A549 (cell line): Measurements from ENCODE around the gene ADGRG3. TPM values are rescaled to one million over a fixed set of nuclear protein-coding genes. Genes with fewer than 3 reads are reported as not detected.

ENCODE experiments used
- ATAC-seq, 2 experiments: fragments of 200-7000 bp in 1 of 2; fragments of >200 bp in 1 of 2; cut with Nextera tagmentation in 1 of 2; cut with Tn5 transposase in 1 of 2; 3 replicates each; pipeline versions ENCODE4 v1.8.0 to v1.9.1; 2018 to 2020; ENCODE audit warnings: mild to moderate bottlenecking in 1 of 2, moderate library complexity in 1 of 2
- CTCF ChIA-PET: fragments of 300-600 bp; sonication (Branson Sonifier 250); formaldehyde crosslinking; extraction: SDS; loops from one replicate; lab custom pipeline; 2021; ENCODE audit warnings: antibody characterized with exemption, inconsistent platforms; lab: Yijun Ruan, JAX
- POLR2A ChIA-PET: fragments of 350-600 bp; formaldehyde crosslinking; extraction: SDS; loops from one replicate; lab custom pipeline; 2021; ENCODE audit warnings: antibody characterized with exemption, inconsistent platforms; lab: Yijun Ruan, JAX
- DNase-seq, 2 experiments: peaks; one replicate each; pipeline versions ENCODE4 v3.0.0 to v3.0.0-alpha.2; 2011 to 2016; ENCODE audit warnings: low read depth in 1 of 2, low spot score in 1 of 2
- FAIRE-seq: peaks from 2 replicates; lab custom pipeline; 2011; peaks lifted over from hg19 to GRCh38; lab: Jason Lieb, UNC
- H3K27ac ChIP-seq, 2 experiments: fragments of >200 bp; sonication (Bioruptor Twin); formaldehyde crosslinking; 3 replicates each; pipeline ENCODE4 v1.5.1; 2016 to 2017
- H3K4me1 ChIP-seq: fragments of >200 bp; sonication (Bioruptor Twin); formaldehyde crosslinking; 3 replicates; pipeline ENCODE4 v1.6.1; 2016
- H3K4me2 ChIP-seq: fragments of >200 bp; sonication (Bioruptor Twin); formaldehyde crosslinking; 3 replicates; pipeline ENCODE4 v1.6.1; 2016
- H3K4me3 ChIP-seq: fragments of >200 bp; sonication (Bioruptor Twin); formaldehyde crosslinking; 3 replicates; pipeline ENCODE4 v1.5.1; 2016
- H3K9me3 ChIP-seq: fragments of >200 bp; sonication (Bioruptor Twin); formaldehyde crosslinking; 3 replicates; pipeline ENCODE4 v1.6.1; 2016
- BHLHE40 ChIP-seq: IDR thresholded peaks from 2 replicates; pipeline ENCODE4 v1.6.1; 2012; ENCODE audit warnings: low read depth, low read length, inconsistent platforms
- CEBPB ChIP-seq, 2 experiments: fragments of >200 bp in 1 of 2; sonication (Bioruptor Twin) in 1 of 2; formaldehyde crosslinking in 1 of 2; IDR thresholded peaks; 2 replicates each; pipeline ENCODE4 v1.6.1; 2012 to 2016
- CHD2 ChIP-seq: fragments of 150-350 bp; IDR thresholded peaks from 2 replicates; pipeline ENCODE4 v1.6.1; 2014; ENCODE audit warnings: low read length; ENCODE audit not compliant: partially characterized antibody
- CHD4 ChIP-seq: fragments of 200-600 bp; sonication (generic); IDR thresholded peaks from 2 replicates; pipeline ENCODE4 v1.6.1; 2016; ENCODE audit warnings: antibody characterized with exemption, mild to moderate bottlenecking, borderline replicate concordance
- EHF ChIP-seq: fragments of 250-450 bp; sonication (Bioruptor Pico); IDR thresholded peaks from 2 replicates; pipeline ENCODE4 v1.5.0; 2020; ENCODE audit warnings: mild to moderate bottlenecking
- EHMT2 ChIP-seq: fragments of 200-600 bp; sonication (generic); IDR thresholded peaks from 2 replicates; pipeline ENCODE4 v1.6.1; 2016; ENCODE audit warnings: antibody characterized with exemption, low read depth, mild to moderate bottlenecking, moderate library complexity
- EP300 ChIP-seq, 2 experiments: fragments of >200 bp; sonication (Bioruptor Twin); formaldehyde crosslinking; IDR thresholded peaks; 2 replicates in 1 of 2; 3 replicates in 1 of 2; pipeline ENCODE4 v1.6.1; 2016 to 2017
- ESRRA ChIP-seq: fragments of 150-350 bp; IDR thresholded peaks from 2 replicates; pipeline ENCODE4 v1.6.1; 2014; ENCODE audit warnings: mild to moderate bottlenecking, low read length, borderline replicate concordance
- FOSL2 ChIP-seq, 2 experiments: fragments of 450-650 bp in 1 of 2; fragments of >200 bp in 1 of 2; sonication (Bioruptor Twin) in 1 of 2; formaldehyde crosslinking; IDR thresholded peaks; 2 replicates each; pipeline versions ENCODE4 v1.5.0 to v1.6.1; 2016 to 2020; ENCODE audit warnings: mild to moderate bottlenecking in 1 of 2, moderate library complexity in 1 of 2
- GATA3 ChIP-seq: IDR thresholded peaks from 2 replicates; pipeline ENCODE4 v1.6.1; 2012; ENCODE audit warnings: borderline replicate concordance
- HDAC2 ChIP-seq: fragments of 200-600 bp; sonication (generic); IDR thresholded peaks from 2 replicates; pipeline ENCODE4 v1.6.1; 2016
- HOXB13 ChIP-seq: fragments of 250-450 bp; sonication (Bioruptor Pico); IDR thresholded peaks from 2 replicates; pipeline ENCODE4 v1.5.0; 2020; ENCODE audit warnings: low read depth, mild to moderate bottlenecking, moderate library complexity
- HOXB5 ChIP-seq: fragments of 250-450 bp; sonication (Bioruptor Pico); IDR thresholded peaks from 2 replicates; pipeline ENCODE4 v1.5.0; 2020; ENCODE audit warnings: mild to moderate bottlenecking, moderate library complexity
- JUN ChIP-seq, 2 experiments: fragments of >200 bp; sonication (Bioruptor Twin); formaldehyde crosslinking; IDR thresholded peaks; 2 replicates in 1 of 2; 3 replicates in 1 of 2; pipeline ENCODE4 v1.6.1; 2016 to 2017
- JUNB ChIP-seq: fragments of >200 bp; sonication (Bioruptor Twin); formaldehyde crosslinking; IDR thresholded peaks from 2 replicates; pipeline ENCODE4 v1.6.1; 2016
- KDM1A ChIP-seq: fragments of 200-600 bp; sonication (generic); IDR thresholded peaks from 2 replicates; pipeline ENCODE4 v1.6.1; 2016; ENCODE audit warnings: low read depth, mild to moderate bottlenecking
- MYC ChIP-seq: IDR thresholded peaks from 2 replicates; pipeline ENCODE4 v1.6.1; 2012; ENCODE audit warnings: mild to moderate bottlenecking, inconsistent platforms, low read length, improper control_type of control experiment, borderline replicate concordance
- NFE2L2 ChIP-seq: fragments of 150-350 bp; conservative IDR thresholded peaks from 2 replicates; pipeline ENCODE4 v1.6.1; 2014; ENCODE audit warnings: low read length
- RAD21 ChIP-seq, 2 experiments: fragments of >200 bp in 1 of 2; sonication (Bioruptor Twin) in 1 of 2; formaldehyde crosslinking in 1 of 2; IDR thresholded peaks in 1 of 2; conservative IDR thresholded peaks in 1 of 2; 2 replicates in 1 of 2; 3 replicates in 1 of 2; pipeline ENCODE4 v1.6.1; 2012 to 2018; ENCODE audit warnings: inconsistent platforms in 1 of 2
- RCOR1 ChIP-seq: fragments of 150-350 bp; IDR thresholded peaks from 2 replicates; pipeline ENCODE4 v1.6.1; 2014; ENCODE audit warnings: antibody characterized with exemption, low read length, low read depth
- RFX5 ChIP-seq: fragments of 450-650 bp; IDR thresholded peaks from 2 replicates; pipeline ENCODE4 v1.7.1; 2014; ENCODE audit warnings: antibody characterized with exemption, mild to moderate bottlenecking, moderate library complexity
- TFCP2L1 ChIP-seq: fragments of 250-450 bp; sonication (Bioruptor Pico); IDR thresholded peaks from 2 replicates; pipeline ENCODE4 v1.5.0; 2021; ENCODE audit warnings: mild to moderate bottlenecking
- ZFP36 ChIP-seq: fragments of 450-650 bp; IDR thresholded peaks from 2 replicates; pipeline ENCODE4 v1.6.1; 2014; ENCODE audit warnings: borderline replicate concordance; ENCODE audit not compliant: partially characterized antibody
- ZSCAN20 ChIP-seq: fragments of 250-450 bp; sonication (Bioruptor Pico); IDR thresholded peaks from 2 replicates; pipeline ENCODE4 v1.8.0; 2022; ENCODE audit warnings: mild to moderate bottlenecking, moderate library complexity
- WGBS: methylation state at CpG from one replicate; pipeline ENCODE4 v1.1.6; 2017; ENCODE audit errors: missing lambda C conversion rate; 5-methylcytosine and 5-hydroxymethylcytosine counted together
- polyA plus RNA-seq, 4 experiments: library from polyadenylated mRNA; depleted of rRNA in 3 of 4; stranded (reverse); fragments of >200 nt; fragmentation: RNase III in 1 of 4; extraction: RNeasy Plus Mini Kit Qiagen cat#74134 plus additional on column Dnase treatment in 1 of 4; gene quantifications; 2 replicates in 3 of 4; 3 replicates in 1 of 4; pipeline ENCODE4 v1.2.3, GENCODE V29; 2011 to 2017
- TF ChIP-seq, protein P1 (sequence below): IDR thresholded peaks from 2 replicates; pipeline ENCODE4 v1.6.1; 2012
- TF ChIP-seq, protein P2 (sequence below): fragments of 150-350 bp; IDR thresholded peaks from 2 replicates; pipeline ENCODE4 v1.6.1; 2014; ENCODE audit warnings: low read depth, mild to moderate bottlenecking, low read length
- TF ChIP-seq, protein P3 (sequence below): fragments of 250-450 bp; sonication (Bioruptor Pico); IDR thresholded peaks from 2 replicates; pipeline ENCODE4 v1.5.0; 2021; ENCODE audit warnings: mild to moderate bottlenecking, moderate library complexity, borderline replicate concordance
- TF ChIP-seq, protein P4 (sequence below): fragments of 450-650 bp; IDR thresholded peaks from 2 replicates; pipeline ENCODE4 v1.6.1; 2014; ENCODE audit warnings: antibody characterized with exemption

The ADGRG3 gene
- polyA plus RNA-seq, 2 of the 4 experiments (the other 2 are of a cell fraction) = 0.25 to 0.45 TPM

DNA sequence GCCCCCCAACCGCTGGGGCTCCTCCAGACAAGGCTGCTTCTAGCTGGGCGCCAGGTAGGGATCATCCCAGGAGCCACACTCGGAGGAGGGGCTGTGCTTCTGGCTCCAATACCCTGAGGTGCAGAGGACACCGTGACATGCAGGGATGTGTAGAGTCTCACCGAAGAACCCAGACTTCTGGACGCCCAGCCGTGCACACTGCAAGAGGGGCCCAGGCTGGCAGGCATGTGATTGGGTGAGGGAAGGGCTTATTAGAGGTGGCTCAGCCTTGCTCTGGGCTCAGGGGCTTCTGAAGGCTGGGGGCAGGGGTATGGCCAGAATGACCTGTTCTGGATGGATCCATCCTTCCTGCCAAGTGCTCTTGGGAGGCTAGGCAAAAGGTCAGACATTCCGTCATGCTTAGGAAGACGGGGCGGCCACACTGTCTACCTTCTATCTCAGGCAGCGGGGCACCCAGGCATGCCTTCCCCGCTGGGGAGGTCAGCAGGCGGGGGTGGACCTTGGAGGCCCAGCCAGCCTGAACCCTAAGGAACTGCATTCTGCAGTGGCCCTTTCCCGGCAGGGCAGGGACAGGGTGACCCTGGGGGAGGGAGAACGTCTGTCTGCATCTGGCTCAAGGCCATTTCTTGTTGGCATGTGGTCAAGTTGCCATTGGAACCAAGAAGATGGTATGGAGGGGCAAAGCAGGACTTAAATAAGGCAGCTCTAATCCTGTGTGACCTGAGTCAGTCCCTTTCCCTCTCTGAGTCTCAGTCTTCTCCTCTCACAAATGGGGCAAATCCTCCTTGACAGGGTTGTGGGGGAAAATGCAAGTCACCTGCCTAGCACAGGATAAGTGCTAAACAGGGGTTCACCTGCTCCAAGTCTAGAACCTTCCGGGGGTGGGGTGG, 45.5 kb upstream of the ADGRG3 start:
- POLR2A ChIA-PET = interaction anchor here (0.6 to 1.0 kb wide), 2 partner anchors 11 to 113 kb away, joined by 3 read pairs; partner anchors contain the start of gene KATNB1
- peaks cover 100% of the 10 kb centered on the region for H3K4me1 ChIP-seq
- no peaks in the 10 kb centered on the region for H3K9me3 ChIP-seq
- WGBS = 31% methylated on average over 16 of the region's 16 CpGs
- FAIRE-seq (no peak), ATAC-seq (peak; percentile 27 to 60), DNase-seq (peak in 1 of 2 experiments; percentile 72)
- H3K4me3 ChIP-seq = no peak overlapping the region
- H3K4me2 ChIP-seq = peak overlapping the region; percentile 59
- CTCF ChIA-PET = interaction anchor here (0.6 to 12.2 kb wide), 17 partner anchors 8 to 548 kb away, joined by 3 to 100 read pairs (median 5); no protein-coding TSS in a partner anchor
- peak overlapping the region; percentile 91 to 98 for H3K27ac ChIP-seq
- TF ChIP-seq KDM1A (peak; percentile 83; the same call in 1 of the 2 replicates), ZFP36 (peak; percentile 82), GATA3 (peak; percentile 51), HOXB5 (CRISPR knock-in tag) (no peak), EP300 (IDR thresholded peaks at IDR 0.05) (peak; percentile 21 to 53; a peak in 1 of 5 replicates), BHLHE40 (no peak), JUN (IDR thresholded peaks at IDR 0.05) (peak; percentile 32 to 37; a peak in 1 of 5 replicates), CEBPB (IDR thresholded peaks at IDR 0.05) (0 out of 4 replicates have a peak, but pooled peaks of 1 of the 2 experiments have one; percentile 24), HDAC2 (0 out of 2 replicates have a peak, but pooled peaks have one; percentile 35), NFE2L2 (0 out of 2 replicates have a peak, but pooled peaks have one; percentile 23)
- TF ChIP-seq, protein P1, sequence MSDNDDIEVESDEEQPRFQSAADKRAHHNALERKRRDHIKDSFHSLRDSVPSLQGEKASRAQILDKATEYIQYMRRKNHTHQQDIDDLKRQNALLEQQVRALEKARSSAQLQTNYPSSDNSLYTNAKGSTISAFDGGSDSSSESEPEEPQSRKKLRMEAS = peak; percentile 64
- TF ChIP-seq, protein P2, sequence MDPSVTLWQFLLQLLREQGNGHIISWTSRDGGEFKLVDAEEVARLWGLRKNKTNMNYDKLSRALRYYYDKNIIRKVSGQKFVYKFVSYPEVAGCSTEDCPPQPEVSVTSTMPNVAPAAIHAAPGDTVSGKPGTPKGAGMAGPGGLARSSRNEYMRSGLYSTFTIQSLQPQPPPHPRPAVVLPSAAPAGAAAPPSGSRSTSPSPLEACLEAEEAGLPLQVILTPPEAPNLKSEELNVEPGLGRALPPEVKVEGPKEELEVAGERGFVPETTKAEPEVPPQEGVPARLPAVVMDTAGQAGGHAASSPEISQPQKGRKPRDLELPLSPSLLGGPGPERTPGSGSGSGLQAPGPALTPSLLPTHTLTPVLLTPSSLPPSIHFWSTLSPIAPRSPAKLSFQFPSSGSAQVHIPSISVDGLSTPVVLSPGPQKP = no peak
- TF ChIP-seq, protein P3, sequence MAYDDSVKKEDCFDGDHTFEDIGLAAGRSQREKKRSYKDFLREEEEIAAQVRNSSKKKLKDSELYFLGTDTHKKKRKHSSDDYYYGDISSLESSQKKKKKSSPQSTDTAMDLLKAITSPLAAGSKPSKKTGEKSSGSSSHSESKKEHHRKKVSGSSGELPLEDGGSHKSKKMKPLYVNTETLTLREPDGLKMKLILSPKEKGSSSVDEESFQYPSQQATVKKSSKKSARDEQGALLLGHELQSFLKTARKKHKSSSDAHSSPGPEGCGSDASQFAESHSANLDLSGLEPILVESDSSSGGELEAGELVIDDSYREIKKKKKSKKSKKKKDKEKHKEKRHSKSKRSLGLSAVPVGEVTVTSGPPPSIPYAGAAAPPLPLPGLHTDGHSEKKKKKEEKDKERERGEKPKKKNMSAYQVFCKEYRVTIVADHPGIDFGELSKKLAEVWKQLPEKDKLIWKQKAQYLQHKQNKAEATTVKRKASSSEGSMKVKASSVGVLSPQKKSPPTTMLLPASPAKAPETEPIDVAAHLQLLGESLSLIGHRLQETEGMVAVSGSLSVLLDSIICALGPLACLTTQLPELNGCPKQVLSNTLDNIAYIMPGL = no peak

DNA sequence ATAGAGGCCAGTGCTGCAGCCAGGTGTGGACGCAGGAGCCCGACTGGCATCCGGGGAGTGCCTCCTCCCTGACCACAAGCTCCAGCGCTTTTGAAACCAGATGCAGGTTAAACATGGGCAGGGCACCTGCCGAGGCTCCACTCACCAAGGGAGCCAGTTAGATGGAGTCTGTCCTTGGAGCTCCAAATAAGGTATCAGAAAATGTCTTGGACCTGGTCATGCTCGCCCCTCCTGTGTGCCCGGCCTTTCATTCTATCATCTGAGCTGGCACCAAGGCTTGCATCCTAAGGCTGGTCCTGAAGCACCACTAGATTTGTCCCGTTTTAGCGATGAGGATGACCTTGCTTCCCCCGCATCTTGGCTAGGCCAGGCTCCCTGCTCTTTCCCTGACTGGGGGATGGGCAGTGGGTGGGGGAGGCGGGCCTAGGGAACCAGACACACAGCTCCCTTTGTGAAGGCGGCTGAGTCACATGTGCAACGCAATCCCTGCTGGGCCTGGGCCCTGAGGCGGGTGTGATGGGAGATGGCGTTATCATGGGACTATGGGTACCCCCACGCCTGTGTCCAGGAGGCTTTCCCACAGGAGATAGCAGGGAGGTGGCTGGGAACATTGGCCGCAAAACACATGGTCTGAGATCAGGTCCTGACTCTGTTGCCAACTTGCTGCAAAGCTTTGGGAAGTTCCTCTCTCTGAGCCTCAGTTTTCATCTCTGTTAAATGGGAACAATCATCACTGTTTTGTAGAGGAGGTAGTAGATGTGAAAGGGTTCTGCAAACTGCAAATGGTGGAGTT, 44.7 kb upstream of the ADGRG3 start:
- CTCF ChIA-PET = interaction anchor here (0.7 to 12.2 kb wide), 14 partner anchors 10 to 54 kb away, joined by 3 to 100 read pairs (median 6); no protein-coding TSS in a partner anchor
- H3K4me2 ChIP-seq = peak overlapping the region; percentile 59
- H3K4me1 ChIP-seq = peaks cover 98% of the 10 kb centered on the region
- FAIRE-seq (no peak), ATAC-seq (peak; percentile 27 to 33), DNase-seq (peak; percentile 47 to 87)
- POLR2A ChIA-PET = interaction anchor here (0.6 kb wide), 2 partner anchors 12 to 38 kb away, joined by 3 to 7 read pairs; no protein-coding TSS in a partner anchor
- peak overlapping the region; percentile 91 to 98 for H3K27ac ChIP-seq
- no peak overlapping the region for H3K4me3 ChIP-seq
- WGBS = 33% methylated on average over 14 of the region's 17 CpGs
- no peaks in the 10 kb centered on the region for H3K9me3 ChIP-seq
- TF ChIP-seq CEBPB (IDR thresholded peaks at IDR 0.05) (peak in 1 of 2 experiments; percentile 49; a peak in 2 of 4 replicates), GATA3 (peak; percentile 35; the same call in 1 of the 2 replicates), HDAC2 (peak; percentile 94), RCOR1 (peak; percentile 90; the same call in 1 of the 2 replicates), HOXB13 (0 out of 2 replicates have a peak, but pooled peaks have one; percentile 37), MYC (peak; percentile 32; the same call in 1 of the 2 replicates), ZSCAN20 (CRISPR knock-in tag) (no peak), EHMT2 (no peak), KDM1A (peak; percentile 97), CHD2 (peak; percentile 81), RAD21 (conservative IDR thresholded peaks at IDR 0.05 in 1 of 2, IDR thresholded peaks at IDR 0.05 in 1 of 2) (peak in 1 of 2 experiments; percentile 23; a peak in 1 of 5 replicates), JUNB (peak; percentile 46), ESRRA (peak; percentile 66), EHF (CRISPR knock-in tag) (no peak), FOSL2 (IDR thresholded peaks at IDR 0.05) (0 out of 2 replicates have a peak, but pooled peaks have one; percentile 31), FOSL2 (CRISPR knock-in tag; IDR thresholded peaks at IDR 0.05) (peak; percentile 83), JUN (IDR thresholded peaks at IDR 0.05) (peak in 1 of 2 experiments; percentile 51; a peak in 2 of 5 replicates), CHD4 (0 out of 2 replicates have a peak, but pooled peaks have one; percentile 77), TFCP2L1 (CRISPR knock-in tag) (no peak), RFX5 (no peak)
- TF ChIP-seq, protein P1 = peak; percentile 68
- TF ChIP-seq, protein P4, sequence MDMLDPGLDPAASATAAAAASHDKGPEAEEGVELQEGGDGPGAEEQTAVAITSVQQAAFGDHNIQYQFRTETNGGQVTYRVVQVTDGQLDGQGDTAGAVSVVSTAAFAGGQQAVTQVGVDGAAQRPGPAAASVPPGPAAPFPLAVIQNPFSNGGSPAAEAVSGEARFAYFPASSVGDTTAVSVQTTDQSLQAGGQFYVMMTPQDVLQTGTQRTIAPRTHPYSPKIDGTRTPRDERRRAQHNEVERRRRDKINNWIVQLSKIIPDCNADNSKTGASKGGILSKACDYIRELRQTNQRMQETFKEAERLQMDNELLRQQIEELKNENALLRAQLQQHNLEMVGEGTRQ = peak; percentile 57
